Activated CD4-positive, alpha-beta T cell treated with anti-CD3 and anti-CD28 coated beads, Interleukin-2, amount 50 U/mL, for 48 hours (primary cell): ENCODE data around the gene DLAT.
"Not testable (repeated sequence)": the region's sequence is repeated elsewhere in the genome, so short reads cannot be mapped to it uniquely, and the experiment has no call there.

ENCODE experiments used
- DNase-seq, 2 experiments: peaks; one replicate each; pipeline ENCODE4 v3.0.0-alpha.2; 2020

DLAT gene

DNA sequence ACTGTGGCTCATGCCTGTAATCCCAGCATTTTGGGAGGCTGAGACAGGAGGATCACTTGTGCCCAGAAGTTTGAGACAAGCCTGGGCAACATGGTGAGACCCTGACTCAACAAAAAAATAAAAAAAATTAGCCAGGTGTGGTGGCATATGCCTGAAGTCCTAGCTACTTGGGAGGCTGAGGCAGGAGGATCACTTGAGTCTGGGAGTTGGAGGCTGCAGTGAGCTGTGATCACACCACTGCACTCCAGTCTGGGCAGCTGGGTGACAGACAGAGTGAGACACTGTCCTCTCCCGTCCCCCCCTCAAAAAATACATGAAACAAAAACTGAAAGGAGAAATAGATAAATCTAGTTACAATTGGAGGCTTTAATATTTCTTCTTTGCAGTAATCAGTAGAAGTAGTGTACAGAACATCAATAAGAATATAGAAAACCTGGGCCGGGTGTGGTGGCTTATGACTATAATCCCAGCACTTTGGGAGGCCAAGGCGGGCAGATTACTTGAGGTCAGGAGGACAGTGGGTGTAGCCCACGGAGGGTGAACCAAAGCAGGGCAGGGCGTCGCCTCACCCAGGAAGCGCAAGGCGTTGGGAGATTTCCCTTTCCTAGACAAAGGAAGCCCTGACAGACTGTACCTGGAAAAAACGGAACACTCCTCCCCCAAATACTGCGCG is 19.6 kb upstream of the DLAT start:
- no peak for DNase-seq

DNA sequence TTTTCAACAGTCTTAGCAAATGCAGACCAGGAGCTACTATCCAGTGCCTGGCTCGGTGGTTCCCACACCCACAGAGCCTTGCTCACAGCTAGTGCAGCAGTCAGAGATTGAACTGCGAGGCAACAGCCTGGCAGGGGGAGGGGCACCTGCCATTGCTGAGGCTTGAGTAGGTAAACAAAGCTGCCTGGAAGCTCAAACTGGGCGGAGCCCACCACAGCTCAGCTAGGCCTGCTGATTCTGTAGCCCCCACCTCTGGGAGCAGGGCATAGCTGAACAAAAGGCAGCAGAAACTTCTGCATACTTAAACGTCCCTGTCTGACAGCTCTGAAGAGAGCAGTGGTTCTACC is 19.1 kb upstream of the DLAT start:
- DNase-seq, result not testable (repeated sequence)

DNA sequence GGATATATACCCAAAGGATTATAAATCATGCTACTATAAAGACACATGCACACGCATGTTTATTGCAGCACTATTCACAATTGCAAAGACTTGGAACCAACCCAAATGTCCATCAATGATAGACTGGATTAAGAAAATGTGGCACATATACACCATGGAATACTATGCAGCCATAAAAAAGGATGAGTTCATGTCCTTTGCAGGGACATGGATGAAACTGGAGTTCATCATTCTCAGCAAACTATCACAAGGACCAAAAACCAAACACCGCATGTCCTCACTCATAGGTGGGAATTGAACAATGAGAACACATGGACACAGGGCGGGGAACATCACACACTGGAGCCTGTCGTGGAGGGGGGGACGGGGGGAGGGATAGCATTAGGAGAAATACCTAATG is 13.8 kb upstream of the DLAT start:
- not testable (repeated sequence) for DNase-seq

DNA sequence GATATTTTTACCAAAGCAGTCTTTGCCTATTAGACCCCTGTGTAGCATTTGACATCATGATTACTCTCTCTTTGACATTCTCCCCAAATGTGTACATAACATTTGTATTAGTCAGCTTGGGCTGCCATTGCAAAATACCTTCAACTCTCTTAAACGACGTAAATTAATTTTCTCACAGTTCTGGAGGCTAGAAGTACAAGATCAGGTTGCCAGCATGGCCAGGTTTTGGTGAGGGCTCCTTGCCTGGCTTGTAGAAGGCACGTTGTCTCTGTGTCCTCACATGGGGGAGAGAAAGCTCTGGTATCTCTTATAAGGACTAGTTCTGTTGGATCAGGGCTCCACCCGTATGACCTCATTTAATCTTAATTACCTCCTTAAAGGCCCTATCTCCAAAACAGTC is 12.3 kb upstream of the DLAT start:
- DNase-seq, result no peak

DNA sequence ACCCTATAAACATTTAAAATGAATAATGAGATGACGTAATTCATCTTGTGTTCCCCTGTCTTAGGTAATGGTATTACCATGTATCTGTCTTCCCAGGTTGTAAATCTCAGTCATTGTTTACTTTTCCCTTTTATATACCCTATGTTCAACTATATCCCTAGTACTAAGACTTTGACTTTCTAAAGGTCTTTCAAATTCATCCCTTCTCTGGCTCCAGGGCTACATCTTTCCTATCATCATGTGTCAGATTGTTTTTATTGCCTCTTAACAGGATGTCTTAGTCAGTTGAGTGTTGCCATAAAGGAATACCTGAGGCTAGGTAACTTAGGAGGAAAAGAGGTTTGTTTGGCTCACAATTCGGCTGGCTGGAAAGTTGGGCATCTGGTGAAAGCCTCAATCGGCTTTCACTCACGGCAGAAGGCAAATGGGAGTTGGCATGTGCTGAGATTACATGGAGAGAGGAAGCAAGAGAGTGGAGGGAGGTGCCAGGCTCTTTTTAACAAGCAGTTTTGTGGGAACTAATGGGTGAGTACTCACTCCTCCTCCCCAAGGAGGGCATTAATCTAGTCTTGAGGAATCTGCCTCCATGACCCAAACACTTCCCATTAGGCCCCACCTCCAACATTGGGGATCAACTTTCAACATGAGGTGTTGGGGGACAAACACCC is 11.6 kb upstream of the DLAT start:
- no peak for DNase-seq

DNA sequence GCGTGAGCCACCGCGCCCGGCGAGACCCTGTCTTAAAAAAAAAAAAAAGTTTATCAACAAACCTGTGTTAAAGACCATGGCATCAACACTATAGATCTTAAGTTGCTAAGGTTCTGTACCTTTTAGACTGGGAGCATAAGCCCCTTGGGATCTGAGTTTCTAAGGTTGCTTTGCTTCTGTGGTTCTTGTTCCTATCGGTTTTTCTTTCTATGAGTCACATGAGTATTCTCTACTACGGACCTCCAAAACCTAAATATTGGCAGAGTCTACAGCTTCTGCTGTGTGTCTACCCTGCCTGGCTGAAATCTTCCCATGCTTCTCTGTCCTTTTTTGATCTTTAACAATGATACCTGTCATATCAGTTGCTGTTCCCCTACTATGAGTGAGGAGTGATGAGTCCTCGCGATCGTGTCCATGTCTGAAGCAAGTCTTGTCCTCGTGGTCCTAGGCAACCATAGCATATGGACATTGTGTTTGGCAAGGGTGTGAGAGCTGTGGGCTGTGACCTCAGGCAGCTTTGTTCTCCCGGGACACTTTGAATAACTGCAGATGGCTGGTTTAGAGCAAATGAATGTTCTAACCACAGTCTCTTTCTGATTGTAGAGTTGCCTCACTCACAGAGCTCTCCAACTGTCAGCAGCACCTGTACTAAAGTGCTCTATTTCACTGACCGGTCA is 9.0 kb upstream of the DLAT start:
- DNase-seq, result no peak

DNA sequence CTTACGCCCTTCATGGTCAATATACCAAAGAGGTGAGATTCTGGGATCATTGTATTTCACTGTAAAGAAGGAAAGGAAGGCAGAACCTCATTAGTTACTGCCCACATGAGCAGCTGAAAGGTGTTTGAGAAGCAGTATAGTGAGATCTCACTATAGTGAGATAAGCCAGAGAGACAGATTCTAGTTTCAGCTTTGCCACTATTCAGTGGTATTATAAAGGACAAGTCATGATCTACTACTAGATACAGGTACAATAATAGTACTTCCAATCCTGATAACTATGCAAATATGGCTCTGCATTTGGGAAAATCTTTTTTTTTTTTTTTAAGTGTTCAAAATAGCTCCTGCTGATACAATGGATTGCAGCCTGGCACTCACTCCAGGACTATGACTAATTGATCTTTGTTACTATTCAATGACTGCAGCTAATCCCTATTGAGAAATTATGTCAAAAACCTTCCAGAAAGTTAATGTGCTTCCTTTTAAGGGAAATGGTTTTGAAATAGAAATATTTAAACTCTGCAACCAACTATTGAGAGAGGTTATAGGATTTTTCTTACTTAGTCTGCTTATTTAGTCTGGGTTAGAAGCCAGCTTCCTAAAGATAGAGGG is 8.3 kb upstream of the DLAT start:
- no peak for DNase-seq

DNA sequence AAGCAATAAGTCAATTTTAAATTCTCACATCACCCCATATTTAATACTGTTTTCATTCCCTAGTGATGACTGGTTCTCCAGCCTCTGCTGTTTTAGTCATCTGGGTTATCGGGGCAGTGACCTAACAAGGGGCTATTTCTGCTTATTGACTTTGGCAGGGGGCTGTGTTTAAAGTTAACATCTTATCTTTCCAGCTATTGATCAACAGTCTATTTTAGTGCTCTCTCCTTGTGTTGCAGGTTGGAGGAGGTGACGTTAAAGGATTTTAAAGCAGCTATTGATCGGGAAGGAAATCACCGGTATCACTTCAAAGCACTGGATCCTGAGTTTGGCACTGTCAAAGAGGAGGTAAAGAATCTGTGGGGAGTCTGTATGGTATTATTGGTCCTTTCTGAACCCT is 7.7 kb upstream of the DLAT start:
- DNase-seq, result no peak

DNA sequence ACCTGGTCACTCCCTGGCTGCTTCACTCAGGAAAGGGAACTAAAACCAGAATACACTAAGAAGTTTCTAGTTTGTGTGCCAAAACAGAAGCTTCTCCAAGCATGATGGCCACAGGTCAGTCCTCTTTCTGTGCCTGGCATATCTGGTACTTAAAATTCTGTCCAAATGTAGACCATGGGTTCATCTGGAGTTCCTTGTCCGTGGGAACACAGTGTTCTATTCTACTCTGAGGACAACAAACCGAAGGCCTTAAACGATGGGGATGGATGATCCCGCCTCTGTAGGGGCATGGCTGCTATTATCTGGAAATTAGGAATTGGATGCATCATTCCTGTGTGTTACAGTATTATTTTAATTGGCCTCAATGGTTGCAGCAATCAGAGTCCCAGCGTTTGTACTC is 6.1 kb upstream of the DLAT start:
- DNase-seq, result no peak

DNA sequence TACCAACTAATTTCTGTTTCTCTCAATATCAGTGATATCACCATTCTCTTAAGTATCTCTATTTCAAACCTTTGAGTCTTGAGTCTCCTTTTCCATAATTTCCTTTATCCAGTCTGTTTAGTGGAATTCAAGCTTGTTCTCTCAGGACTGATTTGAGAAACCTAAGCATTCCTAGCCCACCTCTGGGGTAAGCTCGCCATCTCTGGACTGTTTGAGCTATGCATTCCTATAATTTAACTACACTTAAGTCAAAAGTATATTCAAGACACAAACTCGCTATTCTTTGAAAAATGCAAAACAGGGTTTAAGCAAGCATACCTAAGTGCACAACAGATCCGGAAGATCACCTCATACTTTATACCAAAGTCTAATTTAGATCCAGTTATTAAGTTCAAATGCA is 2.1 kb upstream of the DLAT start:
- DNase-seq, result no peak

DNA sequence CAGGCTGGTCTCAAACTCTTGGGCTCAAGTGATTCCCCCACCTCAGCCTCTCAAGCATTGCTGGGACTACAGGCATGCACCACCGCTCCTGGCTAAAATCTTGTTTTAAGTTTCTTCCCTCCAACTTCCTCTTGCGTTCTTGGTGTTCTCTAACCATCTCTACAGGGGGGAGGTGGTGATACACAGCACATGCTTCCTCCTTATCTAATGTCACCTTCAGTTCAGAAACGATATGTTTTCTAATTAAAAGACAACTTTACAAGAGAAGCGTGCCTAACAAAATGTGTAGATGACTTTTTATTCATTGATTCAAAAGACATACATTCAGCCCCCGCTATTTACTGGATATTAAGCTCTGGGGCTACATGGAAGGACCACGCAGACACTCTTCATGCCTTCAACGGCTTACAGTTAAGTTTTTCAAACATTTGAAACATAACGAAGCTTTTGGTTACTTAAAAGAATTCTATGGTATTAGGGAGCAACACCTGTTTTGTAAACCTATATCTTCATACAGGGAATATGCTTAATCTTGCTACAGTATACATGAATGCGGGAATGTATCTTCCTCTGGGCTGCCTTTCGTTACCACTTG is 933 bp upstream of the DLAT start:
- DNase-seq, result peak in 1 of 2 experiments; percentile 10

DNA sequence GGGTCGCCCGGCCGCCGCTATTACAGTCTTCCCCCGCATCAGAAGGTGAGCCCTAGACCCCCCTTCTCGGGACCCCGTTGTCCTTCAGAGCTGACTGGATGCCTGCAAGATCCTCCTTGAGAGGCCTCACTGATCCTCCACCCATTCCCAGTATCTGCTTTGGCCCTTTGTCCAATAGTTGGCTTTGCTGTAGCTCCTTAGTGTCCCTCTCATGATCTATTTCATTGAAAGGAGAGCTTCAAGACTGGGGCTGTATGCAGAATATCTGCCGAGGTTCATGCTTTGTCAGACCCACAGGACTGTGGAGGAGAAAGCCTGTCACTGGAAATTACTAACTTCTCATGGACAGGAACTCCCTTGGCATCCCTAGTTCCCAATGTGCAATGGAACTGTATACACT is 499 bp downstream of the DLAT start:
- DNase-seq, result no peak

DNA sequence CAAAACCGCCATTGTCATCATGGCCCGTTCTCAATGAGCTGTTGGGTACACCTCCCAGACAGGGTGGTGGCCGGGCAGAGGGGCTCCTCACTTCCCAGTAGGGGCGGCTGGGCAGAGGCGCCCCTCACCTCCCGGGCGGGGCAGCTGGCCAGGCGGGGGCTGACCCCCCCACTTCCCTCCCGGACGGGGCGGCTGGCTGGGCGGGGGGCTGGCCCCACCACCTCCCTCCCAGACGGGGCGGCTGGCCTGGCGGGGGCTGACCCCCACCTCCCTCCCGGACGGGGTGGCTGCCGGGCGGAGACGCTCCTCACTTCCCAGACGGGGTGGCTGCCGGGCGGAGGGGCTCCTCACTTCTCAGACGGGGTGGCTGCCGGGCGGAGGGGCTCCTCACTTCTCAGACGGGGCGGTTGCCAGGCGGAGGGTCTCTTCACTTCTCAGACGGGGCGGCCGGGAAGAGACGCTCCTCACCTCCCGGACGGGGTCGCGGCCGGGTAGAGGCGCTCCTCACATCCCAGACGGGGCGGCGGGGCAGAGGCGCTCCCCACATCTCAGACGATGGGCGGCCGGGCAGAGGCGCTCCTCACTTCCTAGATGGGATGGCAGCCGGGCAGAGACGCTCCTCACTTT is 1.7 kb downstream of the DLAT start:
- DNase-seq, result not testable (repeated sequence)

DNA sequence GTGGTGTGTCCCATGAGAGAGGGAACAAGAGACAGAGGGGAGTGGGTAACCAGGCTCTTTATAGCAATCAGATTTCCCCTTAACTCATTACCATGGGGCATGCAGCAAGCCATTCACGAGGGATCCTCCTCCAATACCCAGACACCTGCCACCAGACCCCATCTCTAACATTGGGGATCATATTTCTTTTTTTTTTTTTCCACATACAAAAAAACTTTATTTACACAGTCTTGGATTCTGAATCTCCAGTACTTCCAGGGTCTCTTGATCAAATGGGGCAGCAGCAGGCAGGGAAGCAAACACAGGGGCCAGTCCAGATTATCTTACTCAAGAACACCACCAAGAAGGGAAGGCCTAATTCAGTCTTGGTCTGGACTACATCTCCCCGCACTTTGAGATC is 4.3 kb downstream of the DLAT start:
- no peak for DNase-seq

DNA sequence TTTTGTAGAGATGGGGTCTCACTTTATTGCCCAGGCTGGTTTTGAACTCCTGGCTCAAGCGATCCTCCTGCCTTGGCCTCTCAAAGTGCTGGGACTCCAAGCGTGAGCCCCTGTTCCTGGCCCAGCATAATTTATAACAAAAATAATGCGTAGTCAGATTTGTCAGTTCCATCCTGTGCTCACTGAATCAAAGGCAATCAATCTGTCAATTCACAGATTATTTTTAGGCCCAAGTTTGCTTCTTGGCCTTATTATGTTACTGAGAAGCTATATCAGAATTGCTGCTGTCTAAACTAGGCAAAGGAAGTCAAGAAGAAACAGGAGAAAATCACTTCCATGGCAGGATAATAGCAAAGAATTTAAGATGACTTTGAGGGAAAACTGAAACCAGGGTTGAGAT is 8.7 kb downstream of the DLAT start:
- DNase-seq, result no peak

DNA sequence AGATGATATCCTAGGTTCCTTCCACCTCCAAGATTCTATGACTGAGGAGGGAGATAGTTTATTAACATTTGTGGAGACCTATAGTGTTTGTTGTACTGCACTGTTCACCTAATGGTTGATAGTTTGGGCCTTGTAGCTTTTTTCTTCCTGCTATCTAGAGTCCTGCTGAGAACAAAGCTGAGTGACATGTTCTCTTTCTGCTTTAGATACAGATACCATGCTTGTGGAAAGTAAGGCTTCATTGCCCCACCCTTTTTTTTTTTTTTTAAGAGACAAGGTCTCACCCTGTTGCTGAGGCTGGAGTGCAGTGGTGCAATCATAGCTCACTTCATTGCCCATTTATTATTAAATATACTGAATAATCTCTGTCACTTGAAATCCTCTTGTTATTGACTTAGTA is 12.3 kb downstream of the DLAT start:
- DNase-seq, result no peak

DNA sequence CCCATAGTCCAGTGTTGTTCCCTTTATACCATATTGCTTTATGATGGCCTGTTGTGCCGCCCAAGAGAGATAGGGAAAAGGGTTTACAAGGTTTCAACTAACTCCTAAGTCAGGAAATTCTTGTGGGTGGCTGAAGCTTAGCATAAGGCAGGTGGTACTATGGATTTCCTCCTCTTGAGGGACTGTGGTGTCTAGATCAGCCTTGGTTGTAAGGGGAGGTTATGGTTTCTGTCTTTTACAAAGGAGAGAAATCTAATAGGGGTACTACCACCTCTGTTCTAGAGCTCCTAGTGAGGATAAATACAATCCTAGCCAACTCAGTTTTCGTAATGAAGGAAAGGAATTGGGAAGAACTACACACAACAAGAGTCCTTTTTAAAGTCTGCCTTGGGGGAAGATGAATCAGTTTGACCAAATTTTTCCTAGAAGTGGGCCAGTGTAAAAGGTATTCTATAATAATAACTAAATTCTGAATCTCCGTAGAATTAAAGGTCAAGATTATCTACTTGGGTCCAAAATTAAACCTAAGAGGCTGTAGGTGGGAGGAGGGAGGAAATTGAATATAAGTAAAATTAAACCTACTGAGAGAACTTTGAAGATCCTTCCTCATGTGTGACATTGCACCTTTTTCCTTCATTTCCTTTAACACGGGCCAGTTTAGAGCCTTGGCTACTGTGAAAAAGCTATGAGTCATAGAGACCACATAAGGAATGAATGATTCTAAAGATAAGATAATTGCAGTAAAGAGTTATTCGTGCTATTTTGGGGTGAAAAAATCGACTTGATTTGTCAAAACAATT is 17.2 kb downstream of the DLAT start:
- DNase-seq, result no peak

DNA sequence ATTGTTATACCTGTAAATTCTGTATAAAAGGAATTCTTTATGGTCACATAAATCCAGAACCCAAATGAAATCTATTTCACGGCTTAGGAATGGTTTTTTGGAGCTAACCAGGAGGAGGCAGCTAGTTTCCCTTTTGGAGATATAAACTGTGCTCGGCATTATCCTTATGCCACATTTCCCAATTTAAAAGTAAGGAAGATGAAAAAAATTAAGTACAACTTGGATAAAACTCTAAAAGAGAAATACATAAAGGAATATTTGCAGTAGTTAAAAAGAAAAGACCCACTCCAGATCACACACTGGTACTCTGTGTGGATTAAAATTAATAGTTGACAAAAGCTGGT is 17.7 kb downstream of the DLAT start:
- DNase-seq, result no peak

DNA sequence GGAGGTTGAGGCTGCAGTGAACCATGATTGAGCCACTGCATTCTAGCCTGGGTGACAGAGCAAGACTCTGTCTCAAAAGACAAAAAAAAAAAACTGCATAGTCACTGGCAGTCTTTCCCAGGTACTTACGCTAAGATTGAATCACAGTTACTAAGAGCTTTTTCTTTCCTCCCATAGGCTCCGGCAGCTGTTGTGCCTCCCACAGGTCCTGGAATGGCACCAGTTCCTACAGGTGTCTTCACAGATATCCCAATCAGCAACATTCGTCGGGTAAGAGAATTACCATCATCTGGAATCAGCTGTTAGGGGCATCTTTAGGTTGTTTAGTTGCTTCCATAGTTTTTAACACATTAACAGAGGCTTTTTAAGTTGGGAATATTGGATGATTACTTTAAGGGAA is 19.8 kb downstream of the DLAT start:
- no peak for DNase-seq

DNA sequence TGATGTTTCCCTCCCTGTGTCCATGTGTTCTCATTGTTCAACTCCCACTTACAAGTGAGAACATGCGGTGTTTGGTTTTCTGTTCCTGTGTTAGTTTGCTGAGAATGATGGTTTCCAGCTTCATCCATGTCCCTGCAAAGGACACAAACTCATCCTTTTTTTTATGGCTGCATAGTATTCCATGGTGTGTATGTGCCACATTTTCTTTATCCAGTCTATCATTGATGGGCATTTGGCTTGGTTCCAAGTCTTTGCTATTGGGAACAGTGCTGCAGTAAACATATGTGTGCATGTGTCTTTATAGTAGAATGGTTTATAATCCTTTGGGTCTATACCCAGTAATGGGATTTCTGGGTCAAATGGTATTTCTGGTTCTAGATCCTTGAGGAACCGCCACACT is 21.4 kb downstream of the DLAT start:
- DNase-seq, result not testable (repeated sequence)

DNA sequence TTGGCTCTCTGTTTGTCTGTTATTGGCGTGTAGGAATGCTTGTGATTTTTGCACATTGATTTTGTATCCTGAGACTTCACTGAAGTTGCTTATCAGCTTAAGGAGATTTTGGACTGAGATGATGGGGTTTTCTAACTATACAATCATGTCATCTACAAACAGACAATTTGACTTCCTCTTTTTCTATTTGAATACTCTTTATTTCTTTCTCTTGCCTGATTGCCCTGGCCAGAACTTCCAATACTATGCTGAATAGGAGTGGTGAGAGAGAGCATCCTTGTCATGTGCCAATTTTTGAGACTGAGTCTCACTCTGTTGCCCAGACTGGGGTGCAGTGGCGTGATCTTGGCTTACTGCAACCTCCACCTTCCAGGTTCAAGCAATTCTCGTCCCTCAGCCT is 23.0 kb downstream of the DLAT start:
- DNase-seq, result not testable (repeated sequence)

DNA sequence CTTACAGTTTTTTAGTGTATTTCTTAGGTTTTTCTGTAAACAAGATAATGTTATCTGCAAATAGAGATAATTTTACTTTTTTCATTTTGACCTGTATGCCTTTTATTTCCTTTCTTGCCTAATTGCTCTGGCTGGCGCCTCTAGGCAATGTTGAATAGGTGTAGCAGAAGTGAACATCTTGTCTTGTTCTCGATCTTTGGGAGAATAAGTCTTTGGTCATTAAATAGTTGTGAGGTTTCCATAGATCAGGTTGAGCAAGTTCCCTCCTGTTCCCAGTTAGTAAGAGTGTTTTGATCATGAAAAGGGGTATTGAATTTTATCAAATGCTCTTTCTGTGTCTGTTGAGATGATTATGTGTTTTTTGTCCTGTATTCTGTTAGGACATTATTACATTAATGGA is 24.6 kb downstream of the DLAT start:
- DNase-seq, result no peak

DNA sequence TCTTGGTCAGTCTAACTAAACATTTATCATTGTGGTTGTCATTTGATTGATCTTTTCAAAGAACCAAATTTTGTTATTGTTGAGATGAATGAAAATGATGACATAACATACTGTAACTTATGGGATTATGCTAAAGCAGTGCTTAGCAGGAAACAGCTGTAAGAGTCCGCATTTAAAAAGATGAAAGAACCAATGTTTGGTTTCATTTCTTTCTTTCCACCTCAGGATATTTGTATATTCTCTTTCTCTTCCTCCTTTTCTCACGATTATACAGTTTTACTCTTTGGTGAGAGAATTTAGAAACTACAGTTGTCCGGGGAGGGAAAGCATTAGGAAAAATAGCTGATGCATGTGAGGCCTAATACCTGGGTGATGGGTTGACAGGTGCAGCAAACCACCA is 25.5 kb downstream of the DLAT start:
- no peak for DNase-seq
